ENCODE results near the gene POLG.

GRCh38 chr15:89291934-89292438 is 42.6 kb downstream of the POLG start:
- no peak for TF ChIP-seq POLR2A (IDR thresholded peaks at IDR 0.05)
- TF ChIP-seq, protein P1, sequence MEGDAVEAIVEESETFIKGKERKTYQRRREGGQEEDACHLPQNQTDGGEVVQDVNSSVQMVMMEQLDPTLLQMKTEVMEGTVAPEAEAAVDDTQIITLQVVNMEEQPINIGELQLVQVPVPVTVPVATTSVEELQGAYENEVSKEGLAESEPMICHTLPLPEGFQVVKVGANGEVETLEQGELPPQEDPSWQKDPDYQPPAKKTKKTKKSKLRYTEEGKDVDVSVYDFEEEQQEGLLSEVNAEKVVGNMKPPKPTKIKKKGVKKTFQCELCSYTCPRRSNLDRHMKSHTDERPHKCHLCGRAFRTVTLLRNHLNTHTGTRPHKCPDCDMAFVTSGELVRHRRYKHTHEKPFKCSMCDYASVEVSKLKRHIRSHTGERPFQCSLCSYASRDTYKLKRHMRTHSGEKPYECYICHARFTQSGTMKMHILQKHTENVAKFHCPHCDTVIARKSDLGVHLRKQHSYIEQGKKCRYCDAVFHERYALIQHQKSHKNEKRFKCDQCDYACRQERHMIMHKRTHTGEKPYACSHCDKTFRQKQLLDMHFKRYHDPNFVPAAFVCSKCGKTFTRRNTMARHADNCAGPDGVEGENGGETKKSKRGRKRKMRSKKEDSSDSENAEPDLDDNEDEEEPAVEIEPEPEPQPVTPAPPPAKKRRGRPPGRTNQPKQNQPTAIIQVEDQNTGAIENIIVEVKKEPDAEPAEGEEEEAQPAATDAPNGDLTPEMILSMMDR (IDR thresholded peaks at IDR 0.05), result no peak
